CD4-positive, alpha-beta T cell (primary cell): ENCODE data around the gene KCND2. TPM values are rescaled to one million over a fixed set of nuclear protein-coding genes. Genes with fewer than 3 reads are reported as not detected.

Experiments
- ATAC-seq: fragments of 200-7000 bp; cut with Tn5 transposase; one replicate; pipeline ENCODE4 v1.10.0; 2022; ENCODE audit warnings: mild to moderate bottlenecking; ENCODE audit not compliant: poor library complexity
- CTCF ChIA-PET: fragments of 350-600 bp; sonication (Branson Sonifier 250); formaldehyde crosslinking; loops from one replicate; lab custom pipeline; 2021; ENCODE audit warnings: antibody characterized with exemption, inconsistent platforms; lab: Charles Lee
- POLR2A ChIA-PET: fragments of 350-600 bp; sonication (Branson Sonifier 250); formaldehyde crosslinking; loops from one replicate; lab custom pipeline; 2021; ENCODE audit warnings: antibody characterized with exemption, inconsistent platforms; lab: Charles Lee
- DNase-seq, 14 experiments: peaks; one replicate each; pipeline ENCODE4 v3.0.0-alpha.2; 2013 to 2020; ENCODE audit warnings: mixed read lengths in 2 of 14
- H3K27ac ChIP-seq, 2 donors: one replicate each; pipeline versions ENCODE4 v1.5.1 to v1.7.0; 2013; ENCODE audit warnings: low read length in 2 of 2, low read depth in 1 of 2, mild to moderate bottlenecking in 1 of 2
- H3K27me3 ChIP-seq, 2 experiments: 1 replicate in 1 of 2; 2 replicates in 1 of 2; pipeline versions ENCODE4 v1.6.1 to v1.7.0; 2013; ENCODE audit warnings: low read length in 2 of 2, control low read depth in 1 of 2, mild to moderate bottlenecking in 1 of 2, moderate library complexity in 1 of 2; ENCODE audit not compliant: insufficient read depth in 2 of 2, control insufficient read depth in 1 of 2
- H3K36me3 ChIP-seq: one replicate; pipeline ENCODE4 v1.6.1; 2013; ENCODE audit warnings: low read length, control low read depth; ENCODE audit not compliant: insufficient read depth
- H3K4me1 ChIP-seq: one replicate; pipeline ENCODE4 v1.6.1; 2013; ENCODE audit warnings: low read length, control low read depth; ENCODE audit not compliant: insufficient read depth
- H3K4me3 ChIP-seq: one replicate; pipeline ENCODE4 v1.5.1; 2013; ENCODE audit warnings: mild to moderate bottlenecking, low read length, moderate library complexity
- H3K9me3 ChIP-seq, 2 experiments: 1 replicate in 1 of 2; 2 replicates in 1 of 2; pipeline versions ENCODE4 v1.6.1 to v1.7.0; 2013; ENCODE audit warnings: low read length in 2 of 2, mild to moderate bottlenecking in 2 of 2, control low read depth in 1 of 2, moderate library complexity in 1 of 2; ENCODE audit not compliant: control insufficient read depth in 1 of 2, insufficient read depth in 1 of 2
- H3K27ac Mint-ChIP-seq: one replicate; pipeline ENCODE4 v1.8.0; 2020; ENCODE audit warnings: mixed read lengths
- H3K27me3 Mint-ChIP-seq: one replicate; pipeline ENCODE4 v1.8.0; 2021; ENCODE audit warnings: mixed read lengths
- H3K36me3 Mint-ChIP-seq: one replicate; pipeline ENCODE4 v1.8.0; 2021; ENCODE audit warnings: low read depth, mixed read lengths
- H3K4me1 Mint-ChIP-seq: one replicate; pipeline ENCODE4 v1.8.0; 2021; ENCODE audit warnings: low read depth, mixed read lengths
- H3K4me3 Mint-ChIP-seq: one replicate; pipeline ENCODE4 v1.8.0; 2020; ENCODE audit warnings: mild to moderate bottlenecking, mixed read lengths
- H3K9me3 Mint-ChIP-seq: one replicate; pipeline ENCODE4 v1.8.0; 2020; ENCODE audit warnings: mixed read lengths
- CTCF ChIP-seq: fragments of 200-600 bp; IDR thresholded peaks from one replicate; pipeline ENCODE4 v1.8.0; 2022; ENCODE audit warnings: antibody characterized with exemption, mild to moderate bottlenecking
- intact Hi-C, 2 experiments: fragments of 100-400 bp; cut with DNase I in 1 of 2; cut with micrococcal nuclease in 1 of 2; formaldehyde crosslinking; loops; one replicate each; pipeline versions ENCODE4 v1.15.1 to v1.9.0; 2023 to 2025; cut with DNase I, micrococcal nuclease
- total RNA-seq, 174 experiments: library from RNA in 2 of 174; stranded (reverse) in 2 of 174; gene quantifications; one replicate each; pipeline ENCODE4 v1.2.3 and lab custom pipeline; 2021 to 2026

The KCND2 gene
- total RNA-seq, 2 experiments from 2014 or later: not detected

GRCh38 chr7:120582916-120583315 lies 309.9 kb downstream of the KCND2 start:
- no peaks in the 10 kb centered on the region for H3K27me3 Mint-ChIP-seq
- H3K9me3 Mint-ChIP-seq: peaks cover 4% of the 10 kb centered on the region
- no peak overlapping the region for H3K27ac Mint-ChIP-seq
- Histone ChIP-seq H3K27me3 (no peaks in the 10 kb centered on the region), H3K9me3 (no peaks in the 10 kb centered on the region), H3K4me1 (no peaks in the 10 kb centered on the region), H3K27ac (no peak overlapping the region), H3K4me3 (no peak overlapping the region), H3K36me3 (no peaks in the 10 kb centered on the region)
- DNase-seq: no peak
- intact Hi-C loops: no loop called here
- CTCF ChIA-PET: no interaction called here
- H3K4me3 Mint-ChIP-seq: no peak overlapping the region
- H3K36me3 Mint-ChIP-seq: no peaks in the 10 kb centered on the region
- H3K4me1 Mint-ChIP-seq: no peaks in the 10 kb centered on the region
- ATAC-seq: no peak
- no peak for TF ChIP-seq CTCF
- POLR2A ChIA-PET: no interaction called here

DNA sequence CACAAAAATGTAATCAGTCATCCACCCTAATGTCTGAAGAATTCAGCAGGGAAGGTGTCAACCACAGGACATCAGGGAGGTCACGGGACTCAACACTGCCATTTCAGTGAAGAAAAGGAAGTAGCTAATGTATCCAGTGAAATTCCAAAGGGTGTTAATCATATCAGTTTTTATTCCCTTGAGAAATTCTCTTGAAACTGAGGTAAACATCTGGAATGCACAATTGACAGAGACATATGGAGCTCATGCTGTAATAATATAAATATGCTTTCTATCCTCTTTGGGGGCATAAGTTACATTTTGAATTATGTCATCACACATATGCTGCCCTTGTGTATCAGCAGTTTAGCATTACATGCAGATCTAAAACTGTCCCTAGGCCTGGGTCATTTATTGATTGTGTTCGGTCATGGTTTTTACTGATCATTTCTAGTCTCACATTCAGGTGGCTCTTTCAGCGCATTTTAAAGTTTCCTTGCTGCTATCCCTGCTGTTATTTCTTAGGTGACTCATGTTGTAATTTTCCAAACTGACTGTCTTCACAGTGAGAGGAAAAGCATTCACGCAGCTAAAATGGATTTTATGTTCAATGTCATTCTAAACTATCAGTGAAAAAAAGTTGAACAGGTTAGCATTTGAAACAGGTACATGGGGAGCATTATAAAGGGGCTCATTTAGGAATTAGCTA lies 311.1 kb downstream of the KCND2 start:
- H3K27ac ChIP-seq: no peak overlapping the region
- no peaks in the 10 kb centered on the region for H3K27me3 Mint-ChIP-seq
- no peak overlapping the region for H3K4me3 Mint-ChIP-seq
- peaks cover 4% of the 10 kb centered on the region for H3K9me3 Mint-ChIP-seq
- ATAC-seq (no peak), DNase-seq (no peak)
- H3K4me1 ChIP-seq: no peaks in the 10 kb centered on the region
- H3K36me3 Mint-ChIP-seq: no peaks in the 10 kb centered on the region
- no peaks in the 10 kb centered on the region for H3K36me3 ChIP-seq
- POLR2A ChIA-PET: no interaction called here
- no peak for TF ChIP-seq CTCF
- intact Hi-C loops: no loop called here
- H3K27me3 ChIP-seq: no peaks in the 10 kb centered on the region
- CTCF ChIA-PET: no interaction called here
- H3K4me1 Mint-ChIP-seq: no peaks in the 10 kb centered on the region
- H3K27ac Mint-ChIP-seq: no peak overlapping the region
- H3K4me3 ChIP-seq: no peak overlapping the region
- H3K9me3 ChIP-seq: no peaks in the 10 kb centered on the region

DNA sequence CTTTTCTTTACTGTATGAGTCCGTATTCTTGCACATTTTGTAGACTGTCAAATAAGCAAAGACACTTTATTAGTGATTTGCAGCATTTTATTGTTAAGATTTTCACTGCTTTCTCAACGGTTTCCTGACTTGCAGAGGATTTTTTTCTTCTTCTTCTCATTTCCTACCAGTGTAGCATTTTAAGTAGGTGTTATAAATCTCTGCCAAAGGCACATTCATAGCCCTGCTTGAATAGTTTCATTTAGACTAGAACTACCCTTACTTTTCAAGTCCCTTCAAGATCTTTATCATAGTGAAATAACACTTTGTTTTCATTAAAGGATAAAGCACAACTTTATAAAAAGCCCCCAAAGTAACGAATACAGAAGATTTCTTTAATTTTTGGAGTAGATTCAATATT lies 313.6 kb downstream of the KCND2 start:
- intact Hi-C loops: no loop called here
- CTCF ChIA-PET: no interaction called here

More for the DNA sequence above, 313.6 kb downstream of the KCND2 start:
- H3K4me3 ChIP-seq: no peak overlapping the region
- POLR2A ChIA-PET: no interaction called here
- no peak overlapping the region for H3K4me3 Mint-ChIP-seq
- H3K4me1 ChIP-seq: no peaks in the 10 kb centered on the region
- H3K36me3 Mint-ChIP-seq: no peaks in the 10 kb centered on the region
- H3K27me3 ChIP-seq: no peaks in the 10 kb centered on the region
- no peaks in the 10 kb centered on the region for H3K27me3 Mint-ChIP-seq
- H3K36me3 ChIP-seq: no peaks in the 10 kb centered on the region
- ATAC-seq (no peak), DNase-seq (no peak)
- no peak for TF ChIP-seq CTCF
- peaks cover 4% of the 10 kb centered on the region for H3K9me3 Mint-ChIP-seq
- H3K27ac Mint-ChIP-seq: no peak overlapping the region
- no peaks in the 10 kb centered on the region for H3K4me1 Mint-ChIP-seq
- no peaks in the 10 kb centered on the region for H3K9me3 ChIP-seq
- H3K27ac ChIP-seq: no peak overlapping the region
